Activated CD4-positive, alpha-beta memory T cell treated with anti-CD3 and anti-CD28 coated beads for 36 hours (primary cell): ENCODE measurements around the gene MRPS5. TPM values are rescaled to one million over a fixed set of nuclear protein-coding genes. Genes with fewer than 3 reads are reported as not detected.

Source experiments
- CTCF ChIA-PET: fragments of 350-600 bp; sonication (Branson Sonifier 250); formaldehyde crosslinking; loops from one replicate; lab custom pipeline; 2021; ENCODE audit warnings: antibody characterized with exemption, inconsistent platforms; lab: Charles Lee
- POLR2A ChIA-PET: fragments of 350-600 bp; sonication (Branson Sonifier 250); formaldehyde crosslinking; loops from one replicate; lab custom pipeline; 2021; ENCODE audit warnings: antibody characterized with exemption; lab: Charles Lee
- DNase-seq: peaks from one replicate; pipeline ENCODE4 v3.0.0-alpha.2; 2020
- H3K27ac Mint-ChIP-seq: one replicate; pipeline ENCODE4 v1.8.0; 2021; ENCODE audit warnings: mixed read lengths
- H3K27me3 Mint-ChIP-seq: one replicate; pipeline ENCODE4 v1.8.0; 2021; ENCODE audit warnings: mixed read lengths
- H3K36me3 Mint-ChIP-seq: one replicate; pipeline ENCODE4 v1.8.0; 2021; ENCODE audit warnings: mixed read lengths
- H3K4me1 Mint-ChIP-seq: one replicate; pipeline ENCODE4 v1.8.0; 2021; ENCODE audit warnings: low read depth, mixed read lengths
- H3K4me3 Mint-ChIP-seq: one replicate; pipeline ENCODE4 v1.8.0; 2021; ENCODE audit warnings: mild to moderate bottlenecking, mixed read lengths
- H3K9me3 Mint-ChIP-seq: one replicate; pipeline ENCODE4 v1.8.0; 2021; ENCODE audit warnings: mixed read lengths
- intact Hi-C: fragments of 100-400 bp; cut with micrococcal nuclease; formaldehyde crosslinking; loops from one replicate; pipeline ENCODE4 v1.15.1; 2023
- total RNA-seq, 2 experiments: library from RNA; stranded (reverse); gene quantifications; one replicate each; pipeline ENCODE4 v1.2.3, GENCODE V29; 2021

Gene MRPS5
- total RNA-seq, 2 experiments from 2014 or later: 79.3 to 82.3 TPM

GRCh38 chr2:95087379-95087778 lies 34.2 kb downstream of the MRPS5 start:
- H3K4me3 Mint-ChIP-seq: no peak overlapping the region
- H3K27ac Mint-ChIP-seq: no peak overlapping the region
- H3K4me1 Mint-ChIP-seq: no peaks in the 10 kb centered on the region
- ChIA-PET POLR2A (interaction anchor here (0.8 kb wide), 1 partner anchor 10 kb away, joined by 5 read pairs; no protein-coding TSS in a partner anchor), CTCF (interaction anchor here (0.6 to 1.2 kb wide), 2 partner anchors 8 to 11 kb away, joined by 3 to 4 read pairs; no protein-coding TSS in a partner anchor)
- H3K36me3 Mint-ChIP-seq: peaks cover 31% of the 10 kb centered on the region
- no peak for DNase-seq
- intact Hi-C loops: no loop called here
- no peaks in the 10 kb centered on the region for H3K9me3 Mint-ChIP-seq
- H3K27me3 Mint-ChIP-seq: no peaks in the 10 kb centered on the region

DNA sequence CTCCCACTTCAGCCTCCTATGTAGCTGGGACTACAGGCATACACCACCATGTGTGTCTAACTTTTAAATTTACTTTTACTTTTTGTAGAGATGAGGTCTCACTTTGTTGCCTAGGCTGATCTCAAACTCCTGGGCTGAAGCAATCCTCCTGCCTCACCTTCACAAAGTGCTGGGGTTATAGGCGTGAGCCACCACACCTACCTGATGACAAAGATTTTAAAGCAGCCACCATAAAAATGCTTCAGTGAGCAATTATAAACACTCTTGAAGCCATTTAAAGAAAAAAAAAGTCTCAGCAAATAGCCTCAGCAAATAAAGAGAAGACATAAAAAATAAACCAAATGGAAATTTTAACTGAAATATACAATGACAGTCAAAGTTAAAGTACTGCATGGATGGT lies 35.6 kb downstream of the MRPS5 start:
- ChIA-PET POLR2A (no interaction called here), CTCF (no interaction called here)
- H3K4me3 Mint-ChIP-seq: no peak overlapping the region
- peaks cover 21% of the 10 kb centered on the region for H3K36me3 Mint-ChIP-seq
- DNase-seq: no peak
- H3K4me1 Mint-ChIP-seq: no peaks in the 10 kb centered on the region
- H3K9me3 Mint-ChIP-seq: no peaks in the 10 kb centered on the region
- no peaks in the 10 kb centered on the region for H3K27me3 Mint-ChIP-seq
- H3K27ac Mint-ChIP-seq: no peak overlapping the region
- intact Hi-C loops: no loop called here

GRCh38 chr2:95082477-95082876 lies 39.1 kb downstream of the MRPS5 start:
- no peak overlapping the region for H3K4me3 Mint-ChIP-seq
- CTCF ChIA-PET: interaction anchor here (2.1 to 10.9 kb wide), 2 partner anchors 59 to 96 kb away, joined by 6 to 409 read pairs; partner anchors contain the start of gene MAL
- intact Hi-C loops: no loop called here

DNA sequence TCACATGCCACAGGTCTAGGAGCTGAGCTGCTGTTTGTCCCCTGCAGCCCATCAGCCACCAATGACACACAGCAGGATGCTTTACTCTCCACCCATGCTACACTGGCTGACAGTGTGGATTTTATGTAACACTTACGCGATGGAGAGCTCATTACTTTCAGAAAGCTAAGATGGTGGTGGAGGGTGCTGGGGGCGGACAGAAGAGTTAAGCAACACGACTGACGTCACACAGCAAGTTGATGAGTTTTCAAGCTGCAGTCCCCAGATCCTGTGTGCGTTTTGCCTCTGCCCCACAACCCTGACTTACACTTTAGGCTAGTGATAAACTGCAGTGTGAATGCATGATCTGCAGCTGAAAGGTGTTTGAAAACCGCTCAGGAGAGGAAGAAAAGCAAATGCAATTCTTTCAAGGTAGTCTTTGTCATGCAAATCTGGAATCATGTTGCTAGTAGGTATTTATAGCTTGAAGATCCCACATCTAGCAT lies 42.4 kb downstream of the MRPS5 start:
- DNase-seq: peak; percentile 47
- Mint-ChIP-seq H3K36me3 (no peaks in the 10 kb centered on the region), H3K9me3 (no peaks in the 10 kb centered on the region), H3K27me3 (peaks cover 1% of the 10 kb centered on the region), H3K4me1 (peaks cover 48% of the 10 kb centered on the region), H3K27ac (no peak overlapping the region), H3K4me3 (no peak overlapping the region)
- ChIA-PET CTCF (interaction anchor here (0.7 to 10.9 kb wide), 19 partner anchors 8 to 92 kb away, joined by 3 to 409 read pairs (median 5); partner anchors contain the start of genes MAL, MRPS5 and ZNF2), POLR2A (interaction anchor here (0.7 to 2.3 kb wide), 5 partner anchors 17 to 56 kb away, joined by 3 to 17 read pairs (median 3); partner anchors contain the start of genes MAL and MRPS5)
- intact Hi-C loops: no loop called here

More at GRCh38 chr2:95082477-95082876, 39.1 kb downstream of the MRPS5 start:
- Mint-ChIP-seq H3K27me3 (peaks cover 1% of the 10 kb centered on the region), H3K9me3 (no peaks in the 10 kb centered on the region), H3K4me1 (peaks cover 19% of the 10 kb centered on the region), H3K27ac (no peak overlapping the region), H3K36me3 (peaks cover 10% of the 10 kb centered on the region)
- no peak for DNase-seq
- POLR2A ChIA-PET: no interaction called here

DNA sequence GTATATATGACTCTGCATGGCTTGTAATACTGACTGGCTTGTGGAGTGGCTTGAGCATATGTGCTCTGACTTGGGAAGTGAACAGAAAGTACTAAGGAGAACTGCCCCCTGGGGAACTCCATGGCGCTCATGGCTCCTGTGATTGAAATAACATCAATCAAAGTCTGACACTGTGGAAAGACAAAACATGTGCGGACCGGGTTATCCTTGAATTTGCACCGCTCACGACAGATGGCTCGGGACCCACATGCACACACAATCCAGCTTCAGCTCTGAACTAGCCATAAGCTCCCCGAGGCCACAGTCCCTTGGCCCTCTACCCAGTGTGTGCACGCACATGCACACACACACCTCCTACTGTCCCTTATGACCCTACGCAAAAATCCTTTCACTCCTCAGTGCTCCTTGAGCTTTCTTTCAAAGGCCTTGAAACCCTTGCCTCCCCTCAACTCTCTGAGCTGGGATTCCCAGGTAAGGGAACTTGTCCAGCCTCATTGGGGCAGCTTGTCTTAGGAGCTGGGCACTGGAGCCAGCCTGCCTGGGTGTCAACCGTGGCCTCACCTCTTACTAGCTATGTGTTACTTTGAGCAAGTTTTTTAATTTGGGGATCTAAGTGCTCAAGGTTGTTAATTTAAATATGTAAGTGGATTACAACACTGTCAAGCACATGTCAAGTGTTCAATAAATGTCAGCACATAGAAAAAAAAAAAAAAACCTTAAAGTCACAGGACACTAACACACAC lies 43.6 kb downstream of the MRPS5 start:
- CTCF ChIA-PET: interaction anchor here (0.9 to 10.9 kb wide), 9 partner anchors 9 to 95 kb away, joined by 3 to 409 read pairs (median 19); partner anchors contain the start of genes MAL and MRPS5
- no peak for DNase-seq
- no peak overlapping the region for H3K4me3 Mint-ChIP-seq
- no peaks in the 10 kb centered on the region for H3K36me3 Mint-ChIP-seq
- H3K4me1 Mint-ChIP-seq: peaks cover 61% of the 10 kb centered on the region
- no peaks in the 10 kb centered on the region for H3K9me3 Mint-ChIP-seq
- H3K27ac Mint-ChIP-seq: no peak overlapping the region
- intact Hi-C loops: loop anchor here (2.0 kb wide), 3 partner anchors 37 to 129 kb away; partner anchors contain the start of genes ZNF514 and ZNF892
- POLR2A ChIA-PET: interaction anchor here (1.1 to 2.3 kb wide), 4 partner anchors 16 to 55 kb away, joined by 3 to 17 read pairs (median 5); partner anchors contain the start of gene MAL
- peaks cover 1% of the 10 kb centered on the region for H3K27me3 Mint-ChIP-seq

DNA sequence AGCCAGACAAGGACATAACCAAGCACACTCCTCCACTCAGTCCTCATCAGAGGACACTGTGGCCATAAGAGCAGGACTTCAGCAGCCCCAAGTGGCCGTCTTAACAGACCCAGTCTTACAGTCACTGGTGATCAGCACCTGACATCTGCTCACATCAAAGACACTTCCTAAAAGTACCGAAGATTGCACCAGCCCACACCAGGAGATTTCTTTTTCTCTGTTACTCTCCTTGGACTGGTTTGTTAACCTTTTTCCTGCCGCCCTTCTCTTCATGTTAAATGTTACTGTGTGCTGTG lies 44.1 kb downstream of the MRPS5 start:
- Mint-ChIP-seq H3K4me1 (peaks cover 62% of the 10 kb centered on the region), H3K27me3 (peaks cover 1% of the 10 kb centered on the region), H3K27ac (peak overlapping the region; percentile 64), H3K4me3 (peak overlapping the region; percentile 72), H3K9me3 (no peaks in the 10 kb centered on the region), H3K36me3 (no peaks in the 10 kb centered on the region)
- DNase-seq: no peak
- intact Hi-C loops: loop anchor here (2.0 kb wide), 3 partner anchors 37 to 129 kb away; partner anchors contain the start of genes ZNF514 and ZNF892
- POLR2A ChIA-PET: interaction anchor here (1.2 to 2.3 kb wide), 2 partner anchors 10 to 54 kb away, joined by 5 to 17 read pairs; no protein-coding TSS in a partner anchor
- CTCF ChIA-PET: interaction anchor here (1.5 to 10.9 kb wide), 6 partner anchors 20 to 54 kb away, joined by 8 to 409 read pairs (median 57); partner anchors contain the start of genes MAL and MRPS5

- Mint-ChIP-seq H3K36me3 (no peaks in the 10 kb centered on the region), H3K9me3 (no peaks in the 10 kb centered on the region), H3K27ac (peak overlapping the region; percentile 92), H3K27me3 (peaks cover 1% of the 10 kb centered on the region), H3K4me3 (peak overlapping the region; percentile 72), H3K4me1 (peaks cover 62% of the 10 kb centered on the region)
- DNase-seq: peak; percentile 95
- intact Hi-C loops: loop anchor here (1.0 to 2.0 kb wide), 6 partner anchors 38 to 130 kb away; partner anchors contain the start of genes ZNF2, ZNF514 and ZNF892
- POLR2A ChIA-PET: interaction anchor here (0.9 to 2.0 kb wide), 5 partner anchors 10 to 54 kb away, joined by 3 to 15 read pairs (median 4); partner anchors contain the start of genes MAL and MRPS5
- CTCF ChIA-PET: interaction anchor here (0.6 to 10.9 kb wide), 22 partner anchors 8 to 90 kb away, joined by 3 to 409 read pairs (median 4); partner anchors contain the start of genes MAL, MRPS5, ZNF2 and ZNF514
Observed at GRCh38 chr2:95076705-95077529, 44.7 kb downstream of the MRPS5 start.

DNA sequence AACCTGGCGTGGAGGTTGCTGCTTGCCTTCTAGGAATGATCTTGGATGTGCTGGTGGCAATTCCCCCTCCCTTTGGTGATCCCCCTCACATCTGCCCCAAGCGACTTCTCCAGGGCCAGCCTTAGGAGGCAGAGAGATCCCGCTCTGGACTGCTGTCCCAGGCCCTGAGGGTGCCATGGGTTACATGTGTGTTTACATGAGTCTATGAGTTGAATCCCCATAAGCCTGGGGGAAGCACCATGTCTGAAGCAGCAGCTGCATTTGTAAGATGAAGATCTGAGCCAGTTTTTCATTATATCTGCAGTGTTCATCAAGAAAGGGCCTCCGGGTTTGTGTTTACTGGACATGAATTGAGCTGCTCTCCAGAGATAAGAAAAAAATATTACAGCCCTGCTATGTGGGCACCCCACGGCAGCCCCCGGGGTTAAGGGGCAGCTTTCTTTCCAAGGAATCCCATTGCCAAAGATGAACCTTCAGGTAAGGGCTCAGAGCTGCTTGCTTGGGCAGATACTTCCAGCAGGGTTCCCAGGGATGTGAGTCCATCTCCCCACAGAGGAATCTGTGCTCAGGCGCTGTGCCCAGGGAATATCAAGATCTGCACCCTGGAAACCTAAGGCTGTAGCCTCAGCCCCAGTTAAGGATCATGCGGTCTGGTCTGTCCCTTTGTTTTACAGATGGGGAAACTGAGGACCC lies 46.0 kb downstream of the MRPS5 start:
- Mint-ChIP-seq H3K4me1 (peaks cover 62% of the 10 kb centered on the region), H3K9me3 (no peaks in the 10 kb centered on the region), H3K27ac (peak overlapping the region; percentile 92), H3K27me3 (peaks cover 1% of the 10 kb centered on the region), H3K36me3 (no peaks in the 10 kb centered on the region), H3K4me3 (peak overlapping the region; percentile 72)
- intact Hi-C loops: loop anchor here (1.0 to 2.0 kb wide), 7 partner anchors 35 to 131 kb away; partner anchors contain the start of genes ZNF2, ZNF514 and ZNF892
- CTCF ChIA-PET: interaction anchor here (1.1 to 10.9 kb wide), 9 partner anchors 8 to 89 kb away, joined by 3 to 409 read pairs (median 9); partner anchors contain the start of gene MAL
- POLR2A ChIA-PET: interaction anchor here (0.5 to 2.2 kb wide), 6 partner anchors 24 to 90 kb away, joined by 3 to 15 read pairs (median 4); partner anchors contain the start of genes MAL, MRPS5 and ZNF2
- no peak for DNase-seq

- Mint-ChIP-seq H3K4me1 (peaks cover 57% of the 10 kb centered on the region), H3K36me3 (no peaks in the 10 kb centered on the region), H3K9me3 (no peaks in the 10 kb centered on the region), H3K27me3 (peaks cover 1% of the 10 kb centered on the region), H3K4me3 (peak overlapping the region; percentile 72), H3K27ac (peak overlapping the region; percentile 92)
- POLR2A ChIA-PET: interaction anchor here (0.7 to 2.4 kb wide), 7 partner anchors 32 to 91 kb away, joined by 3 to 15 read pairs (median 5); partner anchors contain the start of genes MAL and ZNF2
- intact Hi-C loops: loop anchor here (1.0 to 2.0 kb wide), 2 partner anchors 13 to 34 kb away; no protein-coding TSS in a partner anchor
- CTCF ChIA-PET: interaction anchor here (1.1 to 10.9 kb wide), 7 partner anchors 9 to 60 kb away, joined by 4 to 409 read pairs (median 24); partner anchors contain the start of gene MAL
- peak; percentile 84 for DNase-seq
Observed at GRCh38 chr2:95074663-95075439, 46.8 kb downstream of the MRPS5 start.
